ENCODE results near the gene HMGB2. TPM values are rescaled to one million over a fixed set of nuclear protein-coding genes. Genes with fewer than 3 reads are reported as not detected.

The HMGB2 gene
- polyA plus RNA-seq, 1 experiment = 32.7 TPM

GRCh38 chr4:173357939-173358338, 23.8 kb upstream of the HMGB2 start:
- Histone ChIP-seq H3K27me3 (ENCODE audit: control insufficient read depth, insufficient read depth, low read length) (peaks cover 2% of the 10 kb centered on the region; the same call in 1 of the 2 replicates), H3K4me3 (ENCODE audit: low read depth, low read length) (no peak overlapping the region), H3K36me3 (ENCODE audit: control insufficient read depth, insufficient read depth, low read length) (no peaks in the 10 kb centered on the region)
- no peak for TF ChIP-seq CTCF (IDR thresholded peaks at IDR 0.05; ENCODE audit: insufficient read depth, low read depth, low read length)
- no peak for DNase-seq (ENCODE audit: low read depth)
- ChIA-PET CTCF (interaction anchor here (0.7 to 1.8 kb wide), 6 partner anchors 8 to 38 kb away, joined by 3 to 7 read pairs (median 4); partner anchors contain the start of gene SAP30), POLR2A (no interaction called here)

GRCh38 chr4:173347467-173347866, 13.3 kb upstream of the HMGB2 start:
- H3K4me3 ChIP-seq (ENCODE audit: low read depth, low read length) = no peak overlapping the region
- CTCF ChIA-PET = interaction anchor here (0.6 to 2.3 kb wide), 5 partner anchors 14 to 65 kb away, joined by 3 to 6 read pairs (median 3); no protein-coding TSS in a partner anchor
- POLR2A ChIA-PET = no interaction called here
- H3K36me3 ChIP-seq (ENCODE audit: control insufficient read depth, insufficient read depth, low read length) = no peaks in the 10 kb centered on the region
- DNase-seq (ENCODE audit: low read depth) = no peak
- no peak for TF ChIP-seq CTCF (IDR thresholded peaks at IDR 0.05; ENCODE audit: insufficient read depth, low read depth, low read length)
- no peaks in the 10 kb centered on the region for H3K27me3 ChIP-seq (ENCODE audit: control insufficient read depth, insufficient read depth, low read length)

- peak; percentile 78 for DNase-seq (ENCODE audit: low read depth)
- no peak for TF ChIP-seq CTCF (IDR thresholded peaks at IDR 0.05; ENCODE audit: insufficient read depth, low read depth, low read length)
- POLR2A ChIA-PET = interaction anchor here (0.7 to 1.6 kb wide), 4 partner anchors 8 to 63 kb away, joined by 3 to 4 read pairs (median 4); no protein-coding TSS in a partner anchor
- Histone ChIP-seq H3K36me3 (ENCODE audit: control insufficient read depth, insufficient read depth, low read length) (no peaks in the 10 kb centered on the region), H3K4me3 (ENCODE audit: low read depth, low read length) (no peak overlapping the region), H3K27me3 (ENCODE audit: control insufficient read depth, insufficient read depth, low read length) (no peaks in the 10 kb centered on the region)
- CTCF ChIA-PET = interaction anchor here (0.6 to 2.3 kb wide), 8 partner anchors 12 to 319 kb away, joined by 3 to 6 read pairs (median 4); partner anchors contain the start of gene HMGB2
Observed at GRCh38 chr4:173346074-173346473, 11.9 kb upstream of the HMGB2 start.

GRCh38 chr4:173345648-173346047, 11.5 kb upstream of the HMGB2 start:
- TF ChIP-seq CTCF (IDR thresholded peaks at IDR 0.05; ENCODE audit: insufficient read depth, low read depth, low read length) = no peak
- H3K27me3 ChIP-seq (ENCODE audit: control insufficient read depth, insufficient read depth, low read length) = no peaks in the 10 kb centered on the region
- DNase-seq (ENCODE audit: low read depth) = no peak
- ChIA-PET CTCF (interaction anchor here (0.6 to 2.3 kb wide), 6 partner anchors 11 to 319 kb away, joined by 3 to 4 read pairs (median 4); partner anchors contain the start of gene HMGB2), POLR2A (interaction anchor here (1.5 to 1.6 kb wide), 2 partner anchors 10 to 24 kb away, joined by 4 read pairs; no protein-coding TSS in a partner anchor)
- no peaks in the 10 kb centered on the region for H3K36me3 ChIP-seq (ENCODE audit: control insufficient read depth, insufficient read depth, low read length)
- H3K4me3 ChIP-seq (ENCODE audit: low read depth, low read length) = no peak overlapping the region

GRCh38 chr4:173343832-173344397, 9.8 kb upstream of the HMGB2 start:
- no peak for TF ChIP-seq CTCF (IDR thresholded peaks at IDR 0.05; ENCODE audit: insufficient read depth, low read depth, low read length)
- H3K27me3 ChIP-seq (ENCODE audit: control insufficient read depth, insufficient read depth, low read length) = no peaks in the 10 kb centered on the region
- DNase-seq (ENCODE audit: low read depth) = no peak
- no peak overlapping the region for H3K4me3 ChIP-seq (ENCODE audit: low read depth, low read length)
- no peaks in the 10 kb centered on the region for H3K36me3 ChIP-seq (ENCODE audit: control insufficient read depth, insufficient read depth, low read length)
- ChIA-PET POLR2A (no interaction called here), CTCF (no interaction called here)

Measured in BJ (cell line).